OCI-LY1 (cell line): ENCODE data around the gene OLFML3.

Experiments
- H2AFZ ChIP-seq: fragments of 200-600 bp; sonication (generic), shearing (Covaris generic); 2 replicates; pipeline ENCODE4 v1.6.0; 2014; ENCODE audit warnings: antibody characterized with exemption, mild to moderate bottlenecking, low read length
- H3F3A ChIP-seq: fragments of 200-600 bp; sonication (generic), shearing (Covaris generic); 2 replicates; pipeline ENCODE4 v1.6.0; 2014; ENCODE audit warnings: mild to moderate bottlenecking, antibody characterized with exemption, low read length, moderate library complexity; ENCODE audit not compliant: insufficient read depth
- H3K27ac ChIP-seq: fragments of 200-600 bp; sonication (generic); 2 replicates; pipeline ENCODE4 v1.5.1; 2014; ENCODE audit warnings: low read length, mixed run types, mild to moderate bottlenecking, low read depth; ENCODE audit not compliant: poor library complexity, severe bottlenecking
- H3K27me3 ChIP-seq: fragments of 200-600 bp; sonication (generic); 2 replicates; pipeline ENCODE4 v1.6.0; 2014; ENCODE audit warnings: antibody characterized with exemption, mild to moderate bottlenecking, low read length, moderate library complexity; ENCODE audit not compliant: insufficient read depth
- H3K36me3 ChIP-seq: fragments of 200-600 bp; sonication (generic); 2 replicates; pipeline ENCODE4 v1.6.1; 2014; ENCODE audit warnings: mild to moderate bottlenecking, antibody characterized with exemption, low read length, moderate library complexity, mixed read lengths; ENCODE audit not compliant: insufficient read depth
- H3K4me1 ChIP-seq: fragments of 200-600 bp; sonication (generic); 2 replicates; pipeline ENCODE4 v1.5.1; 2014; ENCODE audit warnings: mild to moderate bottlenecking, low read length, moderate library complexity; ENCODE audit not compliant: insufficient read depth, severe bottlenecking
- H3K4me2 ChIP-seq: fragments of 200-600 bp; sonication (generic), shearing (Covaris generic); 2 replicates; pipeline ENCODE4 v1.6.1; 2014; ENCODE audit warnings: low read length
- H3K4me3 ChIP-seq: fragments of 200-600 bp; sonication (generic); 2 replicates; pipeline ENCODE4 v1.5.1; 2014; ENCODE audit warnings: low read length, low read depth, mild to moderate bottlenecking, mixed read lengths; ENCODE audit not compliant: poor library complexity, severe bottlenecking
- H3K79me2 ChIP-seq: fragments of 200-600 bp; shearing (Covaris generic); 2 replicates; pipeline ENCODE4 v1.6.1; 2016; ENCODE audit warnings: mixed run types, low read length, mixed read lengths; ENCODE audit not compliant: insufficient read depth
- H3K9ac ChIP-seq: fragments of 200-600 bp; sonication (generic), shearing (Covaris generic); 2 replicates; pipeline ENCODE4 v1.6.1; 2014; ENCODE audit warnings: mild to moderate bottlenecking, low read length, mixed read lengths
- H3K9me2 ChIP-seq: fragments of 200-600 bp; sonication (generic), shearing (Covaris generic); 2 replicates; pipeline ENCODE4 v1.6.1; 2014; ENCODE audit warnings: low read depth, mild to moderate bottlenecking, low read length, mixed read lengths
- H3K9me3 ChIP-seq: fragments of 200-600 bp; shearing (Covaris generic); 2 replicates; pipeline ENCODE4 v1.6.1; 2014; ENCODE audit warnings: low read length, mixed read lengths
- H4K20me1 ChIP-seq: fragments of 200-600 bp; sonication (generic), shearing (Covaris generic); 2 replicates; pipeline ENCODE4 v1.6.0; 2016; ENCODE audit warnings: mild to moderate bottlenecking, low read length; ENCODE audit not compliant: insufficient read depth
- CTCF ChIP-seq: fragments of 200-600 bp; sonication (generic), shearing (Covaris generic); IDR thresholded peaks from 2 replicates; pipeline ENCODE4 v1.5.1; 2017; ENCODE audit warnings: mild to moderate bottlenecking, antibody characterized with exemption, low read length, moderate library complexity, mixed read lengths
- EZH2 ChIP-seq: fragments of 200-600 bp; sonication (generic), shearing (Covaris generic); IDR thresholded peaks from 2 replicates; pipeline ENCODE4 v1.8.0; 2017; ENCODE audit warnings: borderline replicate concordance, mixed run types, mild to moderate bottlenecking, antibody characterized with exemption, low read length, moderate library complexity, mixed read lengths

Gene OLFML3

GRCh38 chr1:113995382-113995781 lies 16.1 kb downstream of the OLFML3 start:
- no peaks in the 10 kb centered on the region for H3K79me2 ChIP-seq

GRCh38 chr1:113998361-113998760 lies 19.1 kb downstream of the OLFML3 start:
- no peak overlapping the region for H3K9ac ChIP-seq
- no peaks in the 10 kb centered on the region for H3K36me3 ChIP-seq
- no peaks in the 10 kb centered on the region for H3K27me3 ChIP-seq
- no peaks in the 10 kb centered on the region for H4K20me1 ChIP-seq
- H3K9me2 ChIP-seq = no peaks in the 10 kb centered on the region
- no peak overlapping the region for H3K4me2 ChIP-seq
- no peak for TF ChIP-seq CTCF
- no peak for TF ChIP-seq EZH2
- no peaks in the 10 kb centered on the region for H3K79me2 ChIP-seq
- H3K4me3 ChIP-seq = no peak overlapping the region
- H3F3A ChIP-seq = no peaks in the 10 kb centered on the region
- peaks cover 5% of the 10 kb centered on the region; the same call in 1 of the 2 replicates for H3K9me3 ChIP-seq
- H3K4me1 ChIP-seq = no peaks in the 10 kb centered on the region
- H2AFZ ChIP-seq = no peak overlapping the region
- no peak overlapping the region for H3K27ac ChIP-seq

More at GRCh38 chr1:113995382-113995781, 16.1 kb downstream of the OLFML3 start:
- Histone ChIP-seq H4K20me1 (no peaks in the 10 kb centered on the region), H3K27me3 (no peaks in the 10 kb centered on the region), H3K27ac (no peak overlapping the region), H3K4me2 (no peak overlapping the region), H3K4me1 (no peaks in the 10 kb centered on the region), H3K9ac (no peak overlapping the region), H2AFZ (no peak overlapping the region), H3F3A (no peaks in the 10 kb centered on the region), H3K9me3 (peaks cover 5% of the 10 kb centered on the region; the same call in 1 of the 2 replicates), H3K4me3 (no peak overlapping the region), H3K36me3 (no peaks in the 10 kb centered on the region), H3K9me2 (no peaks in the 10 kb centered on the region)
- TF ChIP-seq EZH2 = no peak
- no peak for TF ChIP-seq CTCF

- TF ChIP-seq EZH2 (no peak), CTCF (no peak)
- peaks cover 5% of the 10 kb centered on the region; the same call in 1 of the 2 replicates for H3K9me3 ChIP-seq
- no peak overlapping the region for H2AFZ ChIP-seq
- no peak overlapping the region for H3K4me3 ChIP-seq
- no peaks in the 10 kb centered on the region for H3K9me2 ChIP-seq
- H3K4me2 ChIP-seq = no peak overlapping the region
- H3K36me3 ChIP-seq = no peaks in the 10 kb centered on the region
- no peaks in the 10 kb centered on the region for H3K27me3 ChIP-seq
- H3K4me1 ChIP-seq = no peaks in the 10 kb centered on the region
- no peaks in the 10 kb centered on the region for H3K79me2 ChIP-seq
- H3F3A ChIP-seq = no peaks in the 10 kb centered on the region
- H3K9ac ChIP-seq = no peak overlapping the region
- H3K27ac ChIP-seq = no peak overlapping the region
- no peaks in the 10 kb centered on the region for H4K20me1 ChIP-seq
Observed at GRCh38 chr1:113999233-113999632, 20.0 kb downstream of the OLFML3 start.
